HFFc6 (cell line): Measurements from ENCODE around the gene PPIA. TPM values are rescaled to one million over a fixed set of nuclear protein-coding genes. Genes with fewer than 3 reads are reported as not detected.

Experiments
- DNase-seq: peaks from one replicate; pipeline ENCODE4 v3.0.0-alpha.2; 2018
- H3K27ac Mint-ChIP-seq: 2 replicates; pipeline ENCODE4 v1.8.0; 2020; ENCODE audit warnings: mild to moderate bottlenecking, mixed read lengths
- H3K27me3 Mint-ChIP-seq: 2 replicates; pipeline ENCODE4 v1.8.0; 2021; ENCODE audit warnings: mild to moderate bottlenecking, moderate library complexity, mixed read lengths; ENCODE audit not compliant: insufficient read depth
- H3K36me3 Mint-ChIP-seq: 2 replicates; pipeline ENCODE4 v1.8.0; 2021; ENCODE audit warnings: low read depth, mixed read lengths
- H3K4me1 Mint-ChIP-seq: 2 replicates; pipeline ENCODE4 v1.8.0; 2020; ENCODE audit warnings: low read depth, mixed read lengths
- H3K4me3 Mint-ChIP-seq: 2 replicates; pipeline ENCODE4 v1.8.0; 2020; ENCODE audit warnings: mild to moderate bottlenecking, moderate library complexity, mixed read lengths
- H3K9me3 Mint-ChIP-seq: 2 replicates; pipeline ENCODE4 v1.8.0; 2020; ENCODE audit warnings: mild to moderate bottlenecking, mixed read lengths
- CTCF ChIP-seq: fragments of 200-600 bp; sonication (generic); IDR thresholded peaks from 2 replicates; pipeline ENCODE4 v1.5.0; 2021; ENCODE audit warnings: antibody characterized with exemption, mild to moderate bottlenecking
- total RNA-seq, 6 experiments: library from RNA; stranded (reverse); fragmentation: NEBNext Ultra II Directional; extraction: Animal tissue kit (Norgen Biotek cat#: 25700); gene quantifications; 2 replicates in 1 of 6; 3 replicates in 5 of 6; pipeline ENCODE4 v1.2.3, GENCODE V29; 2021

Gene PPIA
- total RNA-seq, 6 experiments from 2014 or later: 2,348 to 2,538 (median 2,460) TPM

- Mint-ChIP-seq H3K9me3 (no peaks in the 10 kb centered on the region), H3K27ac (no peak overlapping the region), H3K36me3 (no peaks in the 10 kb centered on the region), H3K4me3 (no peak overlapping the region), H3K27me3 (no peaks in the 10 kb centered on the region; the same call in 1 of the 2 replicates), H3K4me1 (peaks cover 5% of the 10 kb centered on the region; the same call in 1 of the 2 replicates)
- DNase-seq: no peak
- TF ChIP-seq CTCF: no peak
Measured at GRCh38 chr7:44755698-44756627, 40.5 kb upstream of the PPIA start.

- no peak overlapping the region for H3K27ac Mint-ChIP-seq
- no peak overlapping the region for H3K4me3 Mint-ChIP-seq
- no peak for DNase-seq
- no peaks in the 10 kb centered on the region for H3K36me3 Mint-ChIP-seq
- H3K9me3 Mint-ChIP-seq: no peaks in the 10 kb centered on the region
- TF ChIP-seq CTCF: no peak
- no peaks in the 10 kb centered on the region for H3K4me1 Mint-ChIP-seq
- H3K27me3 Mint-ChIP-seq: no peaks in the 10 kb centered on the region; the same call in 1 of the 2 replicates
Measured at GRCh38 chr7:44756904-44757303, 39.6 kb upstream of the PPIA start.

GRCh38 chr7:44757311-44757710 is 39.2 kb upstream of the PPIA start:
- TF ChIP-seq CTCF: no peak
- Mint-ChIP-seq H3K4me3 (no peak overlapping the region), H3K4me1 (no peaks in the 10 kb centered on the region), H3K9me3 (no peaks in the 10 kb centered on the region), H3K27me3 (peaks cover under 1% of the 10 kb centered on the region), H3K36me3 (peaks cover 3% of the 10 kb centered on the region), H3K27ac (no peak overlapping the region)
- DNase-seq: no peak

- no peak for DNase-seq
- Mint-ChIP-seq H3K4me1 (no peaks in the 10 kb centered on the region), H3K9me3 (no peaks in the 10 kb centered on the region), H3K27me3 (peaks cover 2% of the 10 kb centered on the region), H3K4me3 (no peak overlapping the region), H3K27ac (no peak overlapping the region), H3K36me3 (peaks cover 5% of the 10 kb centered on the region)
- no peak for TF ChIP-seq CTCF
Measured at GRCh38 chr7:44757739-44758138, 38.7 kb upstream of the PPIA start.

- no peak overlapping the region for H3K27ac Mint-ChIP-seq
- peaks cover 5% of the 10 kb centered on the region for H3K27me3 Mint-ChIP-seq
- no peak overlapping the region for H3K4me3 Mint-ChIP-seq
- no peak for TF ChIP-seq CTCF
- DNase-seq: no peak
- peaks cover 11% of the 10 kb centered on the region for H3K36me3 Mint-ChIP-seq
- H3K4me1 Mint-ChIP-seq: no peaks in the 10 kb centered on the region
- no peaks in the 10 kb centered on the region for H3K9me3 Mint-ChIP-seq
Measured at GRCh38 chr7:44759246-44759645, 37.2 kb upstream of the PPIA start.
